ENCODE data around the gene RETN.
"Not testable (repeated sequence)": the region's sequence is repeated elsewhere in the genome, so short reads cannot be mapped to it uniquely, and the experiment has no call there.

The RETN gene

DNA sequence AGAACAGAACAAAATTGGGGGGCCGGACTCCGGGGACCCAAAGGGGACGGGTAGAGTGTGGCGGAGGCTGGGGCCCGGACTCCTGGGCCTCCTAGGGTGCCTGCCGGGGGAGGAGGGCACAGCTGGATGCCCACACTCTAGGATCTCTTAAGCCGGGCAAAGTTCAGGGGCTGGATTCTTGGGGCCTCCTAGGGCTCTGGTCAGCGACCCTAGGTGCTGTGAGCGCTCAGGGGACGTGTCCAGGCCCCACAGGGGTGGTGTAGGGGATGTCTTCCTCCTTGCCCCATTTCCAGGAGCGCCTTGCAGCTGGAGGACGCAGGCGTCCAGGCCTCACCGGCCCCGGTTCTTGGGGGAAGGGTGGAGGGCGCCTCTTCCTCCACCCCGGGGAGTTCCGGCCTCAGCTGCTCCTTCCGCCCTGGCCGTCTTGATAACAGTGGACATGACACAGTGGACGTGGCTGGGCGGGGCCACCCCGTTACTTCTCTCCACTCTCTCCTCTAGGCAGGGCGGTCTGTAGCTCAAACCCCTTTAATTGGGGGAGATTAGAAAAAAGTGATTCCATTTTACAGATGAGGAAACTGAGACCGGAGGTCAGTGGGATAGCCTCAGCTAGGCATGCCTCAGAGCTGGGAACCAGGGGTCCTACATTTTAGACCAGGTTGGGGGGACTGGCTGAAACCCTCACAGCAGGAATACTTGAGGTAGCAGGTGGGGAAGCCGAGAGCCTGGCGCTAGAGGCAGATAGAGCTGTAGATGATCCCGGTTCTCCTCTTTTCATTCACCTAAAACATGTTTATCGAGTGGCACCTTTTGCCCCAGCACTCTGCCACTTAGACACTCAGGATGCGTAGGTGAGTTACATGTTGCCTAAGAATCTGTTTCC, 31.2 kb upstream of the RETN start:
- DNase-seq (ENCODE audit: low read depth), result no peak

DNA sequence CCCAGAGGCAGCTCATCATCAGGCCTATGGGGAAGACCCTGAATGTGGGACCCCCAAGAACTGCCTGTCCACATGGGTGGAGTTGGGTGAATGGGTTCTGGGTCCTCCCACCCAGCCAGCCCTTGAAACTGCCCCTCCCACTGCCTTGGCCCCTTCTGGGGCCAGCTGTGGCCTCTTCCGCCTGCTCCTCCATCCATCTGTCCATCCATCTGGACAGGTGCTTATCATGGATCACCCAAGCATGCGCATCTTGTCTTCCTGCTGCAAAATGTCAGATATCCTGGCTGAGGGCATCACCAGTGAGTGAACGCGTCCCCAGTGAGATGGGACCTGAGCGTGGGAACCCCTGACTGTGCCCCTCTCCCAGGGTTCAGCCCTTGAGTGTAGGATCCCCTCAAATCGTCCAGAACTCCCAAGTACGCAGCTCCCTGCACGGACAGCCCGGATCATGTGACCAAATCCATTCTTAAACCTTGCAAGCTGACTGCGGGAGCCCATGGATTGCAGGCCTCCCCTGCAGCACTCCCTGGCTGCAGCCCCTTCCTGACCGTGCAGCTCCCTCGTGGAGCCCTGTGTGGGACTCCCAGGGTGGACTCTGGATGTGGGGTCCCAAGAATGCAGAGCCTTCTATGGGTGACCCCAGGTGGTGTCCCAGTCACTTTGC, 29.9 kb upstream of the RETN start:
- DNase-seq (ENCODE audit: low read depth), result no peak

DNA sequence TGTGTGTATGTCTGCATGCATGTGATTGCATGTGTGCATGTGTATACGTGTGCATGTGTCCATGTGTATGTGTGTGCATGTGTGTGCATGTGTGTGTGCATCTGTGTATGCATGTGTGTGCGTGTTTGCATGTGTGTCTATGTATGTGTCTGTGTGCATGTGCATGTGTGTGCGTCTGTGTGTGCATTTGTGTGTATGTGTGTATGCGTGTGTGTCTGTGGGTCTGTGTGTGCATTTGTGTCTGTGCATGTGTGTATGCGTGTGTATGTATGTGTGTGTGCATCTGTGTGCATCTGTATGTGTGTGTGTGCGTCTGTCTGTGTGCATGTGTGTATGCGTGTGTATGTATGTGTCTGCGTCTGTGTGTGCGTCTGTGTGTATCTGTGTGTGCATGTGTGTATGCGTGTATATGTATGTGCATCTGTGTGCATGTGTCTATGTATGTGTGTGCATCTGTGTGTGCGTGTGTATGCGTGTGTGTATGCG, 28.9 kb upstream of the RETN start:
- DNase-seq (ENCODE audit: low read depth), result no peak

DNA sequence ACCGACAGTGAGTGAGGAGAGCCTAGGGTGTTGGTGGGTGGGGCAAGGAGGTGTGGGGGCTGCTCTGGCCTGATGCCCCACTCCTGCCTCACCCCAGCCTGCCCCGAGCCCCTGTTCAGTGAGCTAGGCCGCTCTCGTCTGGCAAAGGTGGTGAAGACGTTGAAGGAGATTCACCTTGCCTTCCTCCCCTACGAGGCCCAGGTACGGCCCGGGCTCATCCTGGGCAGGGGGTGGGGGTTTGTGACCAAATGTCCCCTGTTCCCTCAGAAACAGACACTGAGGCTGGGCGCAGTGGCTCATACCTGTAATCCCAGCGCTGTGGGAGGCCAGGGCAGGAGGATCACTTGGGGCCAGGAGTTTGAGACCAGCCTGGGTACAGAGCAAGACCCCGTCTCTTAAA, 28.0 kb upstream of the RETN start:
- DNase-seq (ENCODE audit: low read depth), result no peak

DNA sequence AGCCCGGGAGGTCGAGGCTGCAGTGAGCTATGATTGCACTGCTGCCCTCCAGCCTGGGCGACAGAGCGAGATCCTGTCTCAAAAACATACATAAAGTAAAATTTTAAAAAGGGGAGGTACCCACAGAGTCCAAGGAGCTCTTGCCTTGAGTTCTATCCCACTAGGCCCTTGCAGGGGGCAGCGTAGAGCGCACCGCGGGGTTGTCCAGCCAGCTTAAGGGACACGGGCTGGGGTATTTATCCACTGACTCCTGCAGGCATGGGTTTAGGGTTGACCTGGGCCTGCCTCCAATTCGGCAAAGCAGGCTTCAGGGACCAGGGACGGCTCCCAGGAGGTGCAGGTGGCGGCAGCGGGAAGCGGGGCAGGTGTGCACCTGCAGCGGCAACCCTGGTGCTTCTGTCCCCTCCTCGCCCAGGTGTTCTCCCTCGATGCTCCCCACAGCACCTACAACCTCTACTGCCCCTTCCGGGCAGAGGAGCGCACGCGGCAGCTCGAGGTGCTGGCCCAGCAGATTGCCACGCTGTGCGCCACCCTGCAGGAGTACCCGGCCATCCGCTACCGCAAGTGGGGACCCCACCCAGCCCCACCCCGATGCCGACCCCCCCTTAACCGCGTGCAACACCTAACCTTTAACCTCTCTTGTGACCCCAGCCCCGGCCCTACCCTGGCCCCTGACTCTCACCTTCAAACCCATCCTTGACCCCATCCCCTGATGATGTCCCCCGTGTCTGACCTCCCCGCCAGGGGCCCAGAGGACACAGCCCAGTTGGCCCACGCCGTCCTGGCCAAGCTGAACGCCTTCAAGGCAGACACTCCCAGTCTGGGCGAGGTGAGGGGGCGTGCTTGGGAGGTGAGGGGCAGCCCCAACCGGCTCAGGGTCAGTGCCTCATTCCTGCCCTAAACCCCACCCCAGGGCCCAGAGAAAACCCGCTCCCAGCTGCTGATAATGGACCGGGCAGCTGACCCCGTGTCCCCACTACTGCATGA, 27.3 kb upstream of the RETN start:
- DNase-seq (ENCODE audit: low read depth), result no peak

DNA sequence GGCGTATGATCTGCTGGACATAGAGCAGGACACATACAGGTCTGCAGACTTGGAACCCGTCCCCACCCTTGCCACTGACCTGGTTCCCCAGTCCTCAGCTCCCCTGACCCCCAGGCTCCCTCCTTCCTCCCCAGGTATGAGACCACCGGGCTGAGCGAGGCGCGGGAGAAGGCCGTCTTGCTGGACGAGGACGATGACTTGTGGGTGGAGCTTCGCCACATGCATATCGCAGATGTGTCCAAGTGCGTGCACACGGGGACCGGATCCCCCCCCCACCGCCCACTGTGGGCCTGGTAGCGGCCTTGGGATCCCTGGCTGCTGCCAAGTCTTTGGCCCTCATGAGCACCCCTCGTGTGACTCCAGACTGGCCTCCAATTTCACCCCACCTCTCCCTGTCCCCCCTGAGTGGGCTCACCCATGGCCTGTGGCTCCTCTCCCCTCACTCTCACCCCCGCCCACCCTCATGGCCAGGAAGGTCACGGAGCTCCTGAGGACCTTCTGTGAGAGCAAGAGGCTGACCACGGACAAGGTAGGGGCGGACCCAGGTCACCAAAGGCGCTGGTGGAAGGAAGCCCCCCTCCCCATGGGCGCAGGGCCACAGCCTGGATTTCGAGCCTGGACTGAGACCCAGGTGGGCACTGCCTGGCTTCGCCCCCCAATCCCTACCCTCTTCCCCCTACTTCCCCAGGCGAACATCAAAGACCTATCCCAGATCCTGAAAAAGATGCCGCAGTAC, 26.4 kb upstream of the RETN start:
- no peak for DNase-seq (ENCODE audit: low read depth)

DNA sequence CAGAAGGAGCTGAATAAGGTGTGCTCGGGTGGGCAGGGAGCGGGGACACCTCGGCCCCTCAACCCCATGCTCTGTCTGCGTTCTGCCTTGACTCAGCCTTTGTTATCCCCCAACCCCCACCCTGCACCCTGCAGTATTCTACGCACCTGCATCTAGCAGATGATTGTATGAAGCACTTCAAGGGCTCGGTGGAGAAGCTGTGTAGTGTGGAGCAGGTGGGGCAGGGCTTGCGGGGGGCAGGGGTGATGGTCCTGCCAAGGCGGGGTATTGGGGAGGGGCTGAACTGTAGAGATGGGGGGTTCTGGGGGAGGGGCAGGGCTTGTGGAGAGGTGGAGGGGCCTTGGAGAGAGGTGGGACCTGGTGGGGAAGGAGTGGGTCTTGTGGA, 25.8 kb upstream of the RETN start:
- DNase-seq (ENCODE audit: low read depth), result no peak

DNA sequence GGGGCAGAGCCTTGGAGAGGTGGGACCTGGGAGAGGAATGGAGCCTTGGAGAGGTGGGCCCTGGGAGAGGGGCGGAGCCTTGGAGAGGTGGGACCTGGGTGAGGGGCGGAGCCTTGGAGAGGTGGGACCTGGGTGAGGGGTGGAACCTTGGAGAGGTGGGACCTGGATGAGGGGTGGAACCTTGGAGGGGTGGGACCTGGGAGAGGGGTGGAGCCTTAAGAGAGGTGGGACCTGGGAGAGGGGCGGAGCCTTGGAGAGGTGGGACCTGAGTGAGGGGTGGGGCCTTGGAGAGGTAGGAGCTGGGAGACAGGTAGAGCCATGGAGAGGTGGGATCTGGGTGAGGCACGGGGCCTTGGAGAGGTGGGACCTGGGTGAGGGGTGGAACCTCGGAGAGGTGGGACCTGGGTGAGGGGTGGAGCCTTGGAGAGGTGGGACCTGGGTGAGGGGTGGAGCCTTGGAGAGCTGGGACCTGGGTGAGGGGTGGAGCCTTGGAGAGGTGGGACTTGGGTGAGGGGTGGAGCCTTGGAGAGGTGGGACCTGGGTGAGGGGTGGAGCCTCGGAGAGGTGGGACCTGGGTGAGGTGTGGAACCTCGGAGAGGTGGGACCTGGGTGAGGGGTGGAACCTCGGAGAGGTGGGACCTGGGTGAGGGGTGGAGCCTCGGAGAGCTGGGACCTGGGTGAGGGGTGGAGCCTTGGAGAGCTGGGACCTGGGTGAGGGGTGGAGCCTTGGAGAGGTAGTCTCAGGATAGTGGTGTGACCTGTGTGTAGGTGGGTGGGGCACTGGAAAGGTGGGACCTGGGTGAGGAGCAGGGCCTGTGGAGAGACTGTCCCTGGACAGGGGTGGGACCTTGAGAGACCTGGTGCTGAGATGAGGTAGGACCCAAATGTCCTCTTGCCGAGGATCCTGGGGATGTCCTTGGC, 25.0 kb upstream of the RETN start:
- not testable (repeated sequence) for DNase-seq (ENCODE audit: low read depth)

DNA sequence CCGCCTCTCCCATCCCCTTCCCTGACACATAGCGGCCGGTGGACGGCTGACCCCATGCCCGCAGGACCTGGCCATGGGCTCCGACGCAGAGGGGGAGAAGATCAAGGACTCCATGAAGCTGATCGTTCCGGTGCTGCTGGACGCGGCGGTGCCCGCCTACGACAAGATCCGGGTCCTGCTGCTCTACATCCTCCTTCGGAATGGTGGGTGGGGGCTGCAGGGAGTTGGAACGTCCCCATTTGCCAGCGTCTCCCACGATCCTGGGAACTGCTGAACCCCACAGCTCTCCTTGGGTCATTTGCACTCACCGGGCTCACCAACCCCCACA, 24.3 kb upstream of the RETN start:
- no peak for DNase-seq (ENCODE audit: low read depth)

DNA sequence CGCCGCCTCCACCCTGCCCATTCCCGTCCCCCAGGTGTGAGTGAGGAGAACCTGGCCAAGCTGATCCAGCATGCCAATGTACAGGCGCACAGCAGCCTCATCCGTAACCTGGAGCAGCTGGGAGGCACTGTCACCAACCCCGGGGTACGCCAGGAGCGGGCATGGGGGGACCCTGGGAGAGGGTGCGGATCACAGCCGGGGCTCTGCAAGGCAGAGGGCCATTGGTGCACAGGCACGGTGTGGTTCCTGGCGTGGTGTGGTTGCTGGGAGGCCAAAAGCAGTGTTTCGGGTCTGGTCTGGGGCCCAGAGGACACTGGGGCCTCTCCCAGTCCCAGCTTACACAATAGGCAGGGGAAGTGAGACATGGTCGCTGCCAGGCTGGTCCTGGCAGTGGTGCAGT, 23.7 kb upstream of the RETN start:
- no peak for DNase-seq (ENCODE audit: low read depth)

DNA sequence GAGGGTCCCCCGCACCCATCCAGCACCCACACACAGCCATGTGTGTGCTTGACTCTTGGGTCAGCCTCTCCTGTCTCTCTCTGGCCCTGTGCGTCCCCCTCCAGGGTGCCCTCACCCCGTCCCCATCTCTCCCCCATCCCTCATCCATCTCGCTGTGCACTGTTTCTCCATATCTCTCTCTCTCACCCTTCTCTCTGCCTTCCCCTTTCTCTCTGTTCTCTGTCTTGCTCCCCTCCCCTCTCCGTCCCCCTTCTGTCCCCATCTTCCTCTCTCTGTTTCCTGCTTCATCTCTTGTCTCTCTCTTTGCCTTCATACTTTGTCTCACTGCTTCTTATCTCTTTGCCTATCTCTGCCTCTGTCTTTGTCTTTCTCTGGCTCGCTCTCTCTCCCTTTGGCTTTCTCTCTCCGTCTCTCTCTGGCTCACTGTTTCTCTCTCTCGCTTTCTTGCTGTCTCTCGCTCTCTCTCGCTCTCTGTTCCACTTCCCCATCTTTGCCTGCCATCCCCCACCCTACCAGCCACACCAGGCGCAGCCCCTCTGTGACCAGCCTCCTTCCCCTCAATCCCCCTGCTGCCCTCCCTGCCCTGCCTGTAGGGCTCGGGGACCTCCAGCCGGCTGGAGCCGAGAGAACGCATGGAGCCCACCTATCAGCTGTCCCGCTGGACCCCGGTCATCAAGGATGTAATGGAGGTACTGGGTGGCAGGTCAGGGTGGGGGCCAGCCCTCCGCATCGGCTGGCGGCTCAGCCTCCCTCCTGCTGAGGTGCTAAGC, 23.0 kb upstream of the RETN start:
- no peak for DNase-seq (ENCODE audit: low read depth)

DNA sequence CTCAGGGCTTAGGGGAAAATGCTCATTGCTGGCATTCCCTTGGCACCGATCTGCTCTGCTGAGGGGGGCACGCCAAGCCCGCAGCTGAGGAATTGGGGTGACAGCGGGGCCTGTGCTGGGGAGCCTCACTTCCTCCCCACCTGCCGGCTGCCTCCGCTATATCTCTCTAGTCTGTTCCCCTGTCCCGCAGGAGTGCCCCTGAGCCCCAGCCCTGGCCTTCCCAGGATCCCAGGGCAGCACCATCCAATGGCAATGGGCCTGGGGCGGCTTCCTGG, 22.5 kb upstream of the RETN start:
- no peak for DNase-seq (ENCODE audit: low read depth)

DNA sequence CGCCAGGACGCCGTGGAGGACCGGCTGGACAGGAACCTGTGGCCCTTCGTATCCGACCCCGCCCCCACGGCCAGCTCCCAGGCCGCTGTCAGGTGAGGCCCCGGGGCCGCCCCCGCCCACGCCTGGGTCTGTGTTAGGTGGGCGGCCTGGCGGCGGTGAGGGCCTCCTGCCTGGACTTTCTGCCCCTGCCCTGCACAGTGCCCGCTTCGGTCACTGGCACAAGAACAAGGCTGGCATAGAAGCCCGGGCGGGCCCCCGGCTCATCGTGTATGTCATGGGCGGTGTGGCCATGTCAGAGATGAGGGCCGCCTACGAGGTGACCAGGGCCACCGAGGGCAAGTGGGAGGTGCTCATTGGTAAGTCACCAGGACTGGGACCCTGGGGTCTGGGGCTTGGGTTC, 21.7 kb upstream of the RETN start:
- no peak for DNase-seq (ENCODE audit: low read depth)

DNA sequence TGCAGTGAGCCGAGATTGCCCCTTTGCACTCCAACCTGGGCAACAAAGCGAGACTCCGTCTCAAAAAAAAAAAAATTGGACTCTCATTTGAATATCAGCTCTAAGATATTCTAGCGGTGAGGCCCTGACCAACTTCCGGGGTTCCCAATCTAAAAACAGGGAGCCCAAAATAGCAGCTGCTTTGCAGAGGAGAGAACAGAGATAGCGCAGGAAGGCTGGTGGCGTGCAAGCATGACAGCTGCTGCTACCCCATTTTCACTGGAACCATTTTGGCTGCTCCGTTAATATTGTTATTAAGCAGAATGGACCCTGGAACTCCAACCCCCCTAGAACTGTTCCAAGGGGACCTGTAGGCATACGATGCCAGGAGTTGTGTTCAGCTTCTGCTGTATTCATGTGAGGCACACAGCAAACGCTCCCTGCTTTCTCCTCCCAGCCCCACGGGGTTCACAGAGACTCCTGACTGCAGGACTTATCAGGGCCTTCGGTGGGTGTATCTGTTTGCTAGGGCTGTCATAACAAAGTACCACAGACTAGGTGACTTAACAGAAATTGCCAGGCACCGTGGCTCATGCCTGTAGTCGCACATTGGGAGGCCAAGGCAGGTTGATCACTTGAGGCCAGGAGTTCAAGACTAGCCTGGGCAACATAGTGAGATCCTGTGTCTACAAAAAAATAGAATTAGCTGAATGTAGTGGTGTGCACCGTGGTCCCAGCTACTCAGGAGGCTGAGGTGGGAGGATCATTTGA, 20.4 kb upstream of the RETN start:
- DNase-seq (ENCODE audit: low read depth), result no peak

DNA sequence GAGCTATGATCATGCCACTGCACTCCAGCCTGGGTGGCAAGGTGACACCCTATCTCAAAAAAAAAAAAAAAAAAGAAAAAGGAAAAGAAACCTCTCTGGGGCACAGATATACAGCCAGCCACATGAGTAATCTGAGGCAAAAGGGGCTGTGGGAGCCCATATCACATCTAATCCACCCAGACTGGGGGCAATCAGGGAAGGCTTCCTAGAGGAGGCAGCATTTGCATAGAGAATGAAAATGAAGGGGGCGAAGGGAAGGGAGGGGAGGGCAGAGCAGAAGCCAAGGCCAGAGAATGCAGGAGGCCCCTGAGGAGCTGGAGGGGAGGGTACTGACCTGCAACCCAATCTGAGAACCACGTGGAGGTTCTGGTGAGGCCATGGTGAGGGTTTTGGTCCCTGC, 18.7 kb upstream of the RETN start:
- DNase-seq (ENCODE audit: low read depth), result no peak

DNA sequence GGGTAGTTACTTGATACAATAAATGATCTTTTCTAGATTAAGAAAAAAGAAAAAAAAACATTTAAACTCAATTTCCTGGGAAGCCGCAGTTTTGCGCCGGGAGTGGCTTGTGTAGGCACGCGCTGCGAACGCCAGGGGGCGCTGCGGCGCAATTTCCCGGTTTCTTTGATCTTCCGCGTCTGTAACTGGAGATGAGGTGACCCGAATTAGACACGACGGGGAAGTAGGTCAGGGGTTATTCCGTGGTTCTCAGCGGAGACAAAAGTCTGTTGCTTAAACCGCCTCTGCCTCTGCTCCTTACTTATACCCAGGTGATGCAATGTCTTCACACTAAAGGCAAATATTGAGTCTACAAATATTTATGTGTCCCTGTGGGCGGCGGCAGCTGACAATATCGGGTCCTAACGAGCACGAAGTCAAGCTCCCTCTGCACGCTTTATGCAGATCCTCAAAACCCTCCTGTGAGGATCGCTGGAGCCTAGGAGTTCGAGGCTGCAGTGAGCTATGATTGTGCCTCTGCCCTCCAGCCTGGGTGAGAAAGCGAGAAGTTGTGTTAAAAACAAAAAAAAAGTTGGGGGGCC, 16.7 kb upstream of the RETN start:
- DNase-seq (ENCODE audit: low read depth), result peak; percentile 66

DNA sequence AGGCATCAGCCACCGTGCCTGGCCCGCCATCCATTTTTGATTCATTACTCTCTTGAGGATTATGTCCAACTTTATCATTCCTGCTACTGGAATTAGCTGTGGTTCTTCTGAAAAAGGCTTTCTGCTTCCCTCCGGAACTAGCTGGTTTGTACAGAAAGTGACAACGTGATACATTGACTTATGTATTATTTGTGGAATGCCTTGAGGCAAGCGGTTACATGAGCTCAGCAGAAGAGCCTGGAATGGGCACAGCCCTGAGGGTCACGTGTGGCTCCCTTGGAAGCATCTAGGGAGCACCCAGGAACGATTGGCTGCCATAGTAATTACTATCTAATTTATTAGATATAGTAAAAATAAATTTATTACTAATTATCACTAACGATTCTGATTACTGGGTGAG, 14.4 kb upstream of the RETN start:
- peak; percentile 27 for DNase-seq (ENCODE audit: low read depth)

DNA sequence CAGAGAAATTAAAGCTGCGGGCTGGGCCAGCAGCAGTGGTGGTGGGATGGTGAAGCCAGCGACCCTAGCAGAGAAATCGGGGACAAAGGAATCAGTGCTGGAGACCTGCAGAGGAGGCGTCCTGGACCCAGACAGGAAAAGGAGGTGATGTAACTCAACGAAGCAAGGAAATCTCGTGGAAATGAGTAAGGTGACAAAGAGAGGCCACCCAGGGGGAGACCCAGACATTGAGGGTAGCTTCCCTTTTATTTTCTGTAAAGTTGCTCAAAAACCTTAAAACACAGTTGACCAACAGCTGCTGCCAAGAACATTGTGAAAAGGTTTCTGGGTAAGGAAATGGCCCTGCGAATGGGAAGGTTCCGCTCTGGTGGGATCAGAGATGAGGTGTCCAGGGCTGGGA, 13.3 kb upstream of the RETN start:
- no peak for DNase-seq (ENCODE audit: low read depth)

DNA sequence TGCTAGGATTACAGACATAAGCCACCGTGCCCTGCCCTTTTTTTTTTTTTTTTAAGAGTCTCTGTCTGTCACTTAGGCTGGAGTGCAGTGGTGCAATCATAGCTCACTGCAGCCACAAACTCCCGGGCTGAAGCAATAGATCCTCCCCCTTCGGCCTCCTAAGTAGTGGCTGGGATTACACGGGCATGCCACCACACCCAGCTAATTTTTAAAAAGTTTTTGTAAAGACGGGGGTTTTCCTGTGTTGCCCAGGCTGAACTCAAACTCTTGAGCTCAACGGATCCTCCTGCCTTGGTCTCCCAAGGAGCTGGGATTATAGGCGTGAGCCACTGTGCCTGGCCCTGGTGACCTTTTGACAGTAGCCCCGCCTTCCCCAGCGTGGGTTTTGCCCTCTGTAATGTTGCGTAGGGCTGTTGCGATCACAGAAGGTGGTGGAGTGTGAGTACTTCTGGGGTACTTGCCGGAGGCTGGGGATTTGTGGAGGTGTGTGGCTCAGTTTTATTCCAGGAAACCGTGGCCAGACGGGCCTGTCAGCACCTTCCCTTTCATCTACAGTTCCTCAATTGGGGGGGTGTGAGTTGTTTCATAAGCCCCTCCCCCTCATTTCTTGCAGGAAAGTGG, 11.6 kb upstream of the RETN start:
- DNase-seq (ENCODE audit: low read depth), result no peak
